Smooth muscle cell (in vitro differentiated cells): Measurements from ENCODE around the gene COPS2. TPM values are rescaled to one million over a fixed set of nuclear protein-coding genes. Genes with fewer than 3 reads are reported as not detected.

Experiments
- DNase-seq: peaks from one replicate; lab custom pipeline; 2025; ENCODE audit not compliant: unreplicated experiment; lab: John Stamatoyannopoulos, UW
- H2AFZ ChIP-seq: fragments of 200-600 bp; sonication (generic); 2 replicates; pipeline ENCODE4 v1.6.0; 2016; ENCODE audit warnings: antibody characterized with exemption, low read depth, mild to moderate bottlenecking
- H3F3A ChIP-seq: fragments of 200-600 bp; sonication (generic); 2 replicates; pipeline ENCODE4 v1.6.0; 2017; ENCODE audit warnings: antibody characterized with exemption, low read depth
- H3K27ac ChIP-seq: fragments of 200-600 bp; sonication (generic); 2 replicates; pipeline ENCODE4 v1.5.1; 2016; ENCODE audit warnings: low read depth, mild to moderate bottlenecking
- H3K27me3 ChIP-seq: fragments of 200-600 bp; sonication (generic); 2 replicates; pipeline ENCODE4 v1.6.1; 2016; ENCODE audit warnings: low read depth, mild to moderate bottlenecking
- H3K36me3 ChIP-seq: fragments of 200-600 bp; sonication (generic); 2 replicates; pipeline ENCODE4 v1.5.1; 2016; ENCODE audit warnings: low read depth
- H3K4me1 ChIP-seq: fragments of 200-600 bp; sonication (generic); 2 replicates; pipeline ENCODE4 v1.5.1; 2016; ENCODE audit warnings: low read depth
- H3K4me2 ChIP-seq: fragments of 200-600 bp; sonication (generic); 2 replicates; pipeline ENCODE4 v1.6.0; 2016; ENCODE audit warnings: mild to moderate bottlenecking
- H3K4me3 ChIP-seq: fragments of 200-600 bp; sonication (generic); 2 replicates; pipeline ENCODE4 v1.5.1; 2016; ENCODE audit warnings: mild to moderate bottlenecking
- H3K79me2 ChIP-seq: fragments of 200-600 bp; sonication (generic); 2 replicates; pipeline ENCODE4 v1.6.0; 2016; ENCODE audit warnings: low read depth, mild to moderate bottlenecking
- H3K9ac ChIP-seq: fragments of 200-600 bp; sonication (generic); 2 replicates; pipeline ENCODE4 v1.6.0; 2016; ENCODE audit warnings: low read depth
- H3K9me3 ChIP-seq: fragments of 200-600 bp; sonication (generic); replicated peaks from 2 replicates; pipeline ENCODE4 v1.5.1; 2016; ENCODE audit warnings: low read depth
- H4K20me1 ChIP-seq: fragments of 200-600 bp; sonication (generic); 2 replicates; pipeline ENCODE4 v1.6.0; 2016; ENCODE audit warnings: low read depth
- WGBS: methylation state at CpG from one replicate; pipeline ENCODE4 v1.1.7; 2016; ENCODE audit warnings: low lambda C conversion rate; 5-methylcytosine and 5-hydroxymethylcytosine counted together
- polyA plus RNA-seq: library from polyadenylated mRNA; unstranded; fragments of >200 nt; fragmentation: Nextera tagmentation; extraction: Ambion mirVana; gene quantifications from 2 replicates; pipeline ENCODE4 v1.2.1, GENCODE V29; 2016
- total RNA-seq: library from RNA; depleted of rRNA; stranded (reverse); fragments of >200 nt; gene quantifications from 2 replicates; pipeline ENCODE4 v1.2.3, GENCODE V29; 2014
- TF ChIP-seq, protein P1 (sequence below): fragments of 200-600 bp; sonication (generic); IDR thresholded peaks from 2 replicates; pipeline ENCODE4 v1.5.1; 2017; ENCODE audit warnings: borderline replicate concordance, mild to moderate bottlenecking, antibody characterized with exemption; ENCODE audit not compliant: insufficient read depth, poor library complexity, severe bottlenecking

Gene COPS2
- total and polyA plus RNA-seq, 2 experiments from 2014 or later: 21.5 to 88.0 TPM

DNA sequence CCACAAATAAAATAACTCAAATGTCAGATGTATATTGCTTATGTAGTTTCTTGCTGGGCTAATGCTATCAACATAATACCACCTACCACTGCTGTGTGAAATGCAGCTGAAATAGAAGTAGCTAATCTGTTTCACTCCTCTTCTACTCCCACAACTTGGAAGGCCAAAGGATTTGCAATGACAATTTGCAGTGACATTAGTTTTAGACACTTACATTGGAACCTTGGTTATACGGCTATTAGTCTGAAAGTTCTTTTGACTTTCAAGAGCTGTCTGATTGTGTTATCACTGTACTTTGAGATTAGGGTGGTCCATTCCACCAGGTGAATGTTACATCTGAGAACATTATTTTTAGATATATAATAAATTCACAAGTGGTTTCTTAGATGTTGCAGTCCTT is 33.5 kb downstream of the COPS2 start:
- no peak overlapping the region for H3K9ac ChIP-seq
- H3K4me3 ChIP-seq: no peak overlapping the region
- no peaks in the 10 kb centered on the region for H3K79me2 ChIP-seq
- no peaks in the 10 kb centered on the region for H3K9me3 ChIP-seq
- H2AFZ ChIP-seq: no peak overlapping the region
- H4K20me1 ChIP-seq: no peaks in the 10 kb centered on the region
- no peak overlapping the region for H3K27ac ChIP-seq
- WGBS: 92% methylated on average over 1 of the region's 1 CpG
- no peak overlapping the region for H3K4me2 ChIP-seq
- peaks cover 5% of the 10 kb centered on the region for H3K36me3 ChIP-seq
- DNase-seq: no peak
- no peaks in the 10 kb centered on the region for H3K4me1 ChIP-seq
- H3F3A ChIP-seq: peaks cover 10% of the 10 kb centered on the region
- no peaks in the 10 kb centered on the region for H3K27me3 ChIP-seq
- TF ChIP-seq, protein P1, sequence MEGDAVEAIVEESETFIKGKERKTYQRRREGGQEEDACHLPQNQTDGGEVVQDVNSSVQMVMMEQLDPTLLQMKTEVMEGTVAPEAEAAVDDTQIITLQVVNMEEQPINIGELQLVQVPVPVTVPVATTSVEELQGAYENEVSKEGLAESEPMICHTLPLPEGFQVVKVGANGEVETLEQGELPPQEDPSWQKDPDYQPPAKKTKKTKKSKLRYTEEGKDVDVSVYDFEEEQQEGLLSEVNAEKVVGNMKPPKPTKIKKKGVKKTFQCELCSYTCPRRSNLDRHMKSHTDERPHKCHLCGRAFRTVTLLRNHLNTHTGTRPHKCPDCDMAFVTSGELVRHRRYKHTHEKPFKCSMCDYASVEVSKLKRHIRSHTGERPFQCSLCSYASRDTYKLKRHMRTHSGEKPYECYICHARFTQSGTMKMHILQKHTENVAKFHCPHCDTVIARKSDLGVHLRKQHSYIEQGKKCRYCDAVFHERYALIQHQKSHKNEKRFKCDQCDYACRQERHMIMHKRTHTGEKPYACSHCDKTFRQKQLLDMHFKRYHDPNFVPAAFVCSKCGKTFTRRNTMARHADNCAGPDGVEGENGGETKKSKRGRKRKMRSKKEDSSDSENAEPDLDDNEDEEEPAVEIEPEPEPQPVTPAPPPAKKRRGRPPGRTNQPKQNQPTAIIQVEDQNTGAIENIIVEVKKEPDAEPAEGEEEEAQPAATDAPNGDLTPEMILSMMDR: no peak

DNA sequence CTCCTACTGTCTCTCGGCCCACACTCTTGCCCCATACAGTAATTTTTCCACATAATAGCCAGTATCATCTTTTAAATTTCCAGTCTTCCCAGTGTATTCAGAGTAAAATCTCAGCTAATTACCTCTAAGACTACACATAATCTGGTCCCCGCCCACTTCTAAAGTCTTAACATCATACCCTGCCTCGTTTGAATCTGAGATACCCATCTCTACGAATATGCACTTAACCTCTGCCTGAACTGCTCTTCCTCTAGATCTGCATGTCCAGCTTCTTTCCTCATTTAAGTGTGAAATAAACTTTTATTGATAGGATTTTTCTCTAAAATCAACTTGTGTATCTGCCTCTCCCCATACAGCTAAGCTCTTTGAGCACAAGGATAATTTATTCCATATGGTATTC is 34.6 kb downstream of the COPS2 start:
- no peak overlapping the region for H2AFZ ChIP-seq
- no peaks in the 10 kb centered on the region for H3K27me3 ChIP-seq
- H3K9ac ChIP-seq: no peak overlapping the region
- H3K4me1 ChIP-seq: no peaks in the 10 kb centered on the region
- H4K20me1 ChIP-seq: no peaks in the 10 kb centered on the region
- peaks cover 10% of the 10 kb centered on the region for H3F3A ChIP-seq
- H3K4me2 ChIP-seq: no peak overlapping the region
- H3K4me3 ChIP-seq: no peak overlapping the region
- no peak for DNase-seq
- TF ChIP-seq, protein P1: no peak
- H3K9me3 ChIP-seq: no peaks in the 10 kb centered on the region
- no peak overlapping the region for H3K27ac ChIP-seq
- H3K79me2 ChIP-seq: no peaks in the 10 kb centered on the region
- peaks cover 5% of the 10 kb centered on the region for H3K36me3 ChIP-seq
- WGBS: 77% methylated on average over 4 of the region's 4 CpGs

DNA sequence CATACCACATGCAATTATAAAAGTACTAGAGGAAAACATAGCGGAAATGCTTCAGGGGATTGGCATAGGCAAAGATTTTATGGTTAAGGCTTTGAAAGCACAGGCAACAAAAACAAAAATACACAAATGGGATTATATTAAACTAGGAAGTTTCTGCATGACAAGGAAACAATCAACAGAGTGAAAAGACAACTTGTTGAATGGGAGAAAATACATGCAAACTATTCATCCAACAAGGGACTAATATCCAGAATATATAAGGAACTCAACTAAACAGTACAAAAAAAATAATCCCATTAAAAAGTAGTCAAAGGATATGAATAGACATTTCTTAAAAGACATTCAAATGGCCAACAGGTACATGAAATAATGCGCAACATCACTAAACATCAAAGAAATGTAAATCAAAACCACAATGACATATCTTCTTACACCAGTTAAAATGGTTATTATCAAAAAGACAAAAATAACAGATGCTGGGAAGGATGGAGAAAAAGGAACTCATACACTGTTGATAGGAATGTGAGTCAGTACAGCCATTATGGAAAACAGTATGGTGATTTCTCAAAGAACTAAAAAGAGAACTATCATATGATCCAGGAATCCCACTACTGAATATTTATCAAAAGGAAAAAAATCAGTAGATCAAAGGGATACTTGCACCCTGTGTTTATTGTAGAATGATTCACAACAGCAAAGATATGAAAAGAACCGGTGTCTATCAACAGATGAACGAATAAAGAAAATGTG is 39.1 kb downstream of the COPS2 start:
- no peaks in the 10 kb centered on the region for H3K27me3 ChIP-seq
- peaks cover 23% of the 10 kb centered on the region for H3K36me3 ChIP-seq
- no peak for DNase-seq
- WGBS: 96% methylated on average over 4 of the region's 4 CpGs
- H3K4me3 ChIP-seq: no peak overlapping the region
- TF ChIP-seq, protein P1: no peak
- H3K4me1 ChIP-seq: no peaks in the 10 kb centered on the region
- no peak overlapping the region for H2AFZ ChIP-seq
- H3K27ac ChIP-seq: no peak overlapping the region
- H4K20me1 ChIP-seq: no peaks in the 10 kb centered on the region
- H3K79me2 ChIP-seq: peaks cover 24% of the 10 kb centered on the region
- H3F3A ChIP-seq: no peaks in the 10 kb centered on the region
- H3K4me2 ChIP-seq: no peak overlapping the region
- no peak overlapping the region for H3K9ac ChIP-seq
- peaks cover 5% of the 10 kb centered on the region for H3K9me3 ChIP-seq

DNA sequence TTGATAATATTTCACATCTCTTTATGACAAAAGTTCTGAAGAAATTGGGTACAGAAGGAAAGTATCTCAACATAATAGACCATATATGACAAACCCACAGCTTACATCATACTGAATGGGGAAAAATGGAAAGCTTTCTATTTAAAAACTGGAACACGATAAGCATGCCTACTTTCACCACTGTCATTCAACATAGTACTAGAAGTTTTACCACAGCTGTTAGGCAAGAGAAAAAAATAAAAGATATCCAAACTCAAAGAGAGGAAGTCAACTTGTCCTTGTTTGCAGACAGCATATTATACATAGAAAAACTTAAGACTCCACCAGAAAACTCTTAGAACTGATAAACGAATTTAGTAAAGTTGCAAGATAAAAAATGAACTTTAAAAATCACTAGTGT is 40.3 kb downstream of the COPS2 start:
- no peak overlapping the region for H3K4me3 ChIP-seq
- H3K9ac ChIP-seq: no peak overlapping the region
- 95% methylated on average over 2 of the region's 2 CpGs for WGBS

More for the DNA sequence above, 40.3 kb downstream of the COPS2 start:
- Histone ChIP-seq H4K20me1 (no peaks in the 10 kb centered on the region), H3K9me3 (peaks cover 5% of the 10 kb centered on the region), H3K4me1 (no peaks in the 10 kb centered on the region), H3K27ac (no peak overlapping the region), H3K36me3 (peaks cover 23% of the 10 kb centered on the region), H3K27me3 (no peaks in the 10 kb centered on the region), H3F3A (no peaks in the 10 kb centered on the region), H3K4me2 (no peak overlapping the region), H2AFZ (no peak overlapping the region), H3K79me2 (peaks cover 27% of the 10 kb centered on the region)
- TF ChIP-seq, protein P1: no peak
- no peak for DNase-seq
